WTC11 (cell line): Measurements from ENCODE around the gene FAU. TPM values are rescaled to one million over a fixed set of nuclear protein-coding genes. Genes with fewer than 3 reads are reported as not detected.
"Not testable (repeated sequence)": the region's sequence is repeated elsewhere in the genome, so short reads cannot be mapped to it uniquely, and the experiment has no call there.

Experiments used
- ATAC-seq: fragments of 200-7000 bp; cut with Tn5 transposase; 2 replicates; pipeline ENCODE4 v1.10.0; 2021; ENCODE audit warnings: mild to moderate bottlenecking, moderate library complexity
- CTCF ChIA-PET: fragments of 300-600 bp; sonication (Branson Sonifier 250); formaldehyde crosslinking; loops from one replicate; lab custom pipeline; 2021; ENCODE audit warnings: antibody characterized with exemption; lab: Charles Lee
- POLR2A ChIA-PET: fragments of 350-600 bp; sonication (Branson Sonifier 250); formaldehyde crosslinking; loops from one replicate; lab custom pipeline; 2021; ENCODE audit warnings: antibody characterized with exemption; lab: Charles Lee
- DNase-seq: peaks from one replicate; pipeline ENCODE4 v3.0.0; 2021; ENCODE audit warnings: low spot score
- H3K27ac Mint-ChIP-seq: 2 replicates; pipeline ENCODE4 v1.8.0; 2021; ENCODE audit warnings: mixed read lengths
- H3K27me3 Mint-ChIP-seq: 2 replicates; pipeline ENCODE4 v1.8.0; 2021; ENCODE audit warnings: low read depth, mild to moderate bottlenecking, moderate library complexity, mixed read lengths
- H3K36me3 Mint-ChIP-seq: 2 replicates; pipeline ENCODE4 v1.8.0; 2021; ENCODE audit warnings: mixed read lengths
- H3K4me1 Mint-ChIP-seq: 2 replicates; pipeline ENCODE4 v1.8.0; 2022; ENCODE audit warnings: mixed read lengths
- H3K4me3 Mint-ChIP-seq: 2 replicates; pipeline ENCODE4 v1.8.0; 2021; ENCODE audit warnings: mild to moderate bottlenecking, moderate library complexity, mixed read lengths
- H3K9me3 Mint-ChIP-seq: 2 replicates; pipeline ENCODE4 v1.8.0; 2021; ENCODE audit warnings: mixed read lengths
- ATF3 ChIP-seq: sonication (generic); formaldehyde crosslinking; conservative IDR thresholded peaks from 2 replicates; pipeline ENCODE4 v1.8.1; 2022; ENCODE audit warnings: mild to moderate bottlenecking, missing genetic modification reagents
- CREM ChIP-seq: sonication (generic); formaldehyde crosslinking; IDR thresholded peaks from 2 replicates; pipeline ENCODE4 v1.8.1; 2022; ENCODE audit warnings: mild to moderate bottlenecking, missing genetic modification reagents, moderate library complexity
- CTCF ChIP-seq: fragments of 200-600 bp; IDR thresholded peaks from 2 replicates; pipeline ENCODE4 v1.8.0; 2022; ENCODE audit warnings: antibody characterized with exemption
- ELF4 ChIP-seq: sonication (generic); formaldehyde crosslinking; IDR thresholded peaks from 2 replicates; pipeline ENCODE4 v1.8.1; 2022; ENCODE audit warnings: low read depth, mild to moderate bottlenecking, moderate library complexity, missing genetic modification reagents
- EMX1 ChIP-seq: fragments of 250-450 bp; sonication (Bioruptor Pico); IDR thresholded peaks from 2 replicates; pipeline ENCODE4 v1.8.0; 2021; ENCODE audit warnings: mild to moderate bottlenecking
- ERG ChIP-seq: fragments of 250-450 bp; sonication (Bioruptor Pico); IDR thresholded peaks from 2 replicates; pipeline ENCODE4 v1.8.0; 2021; ENCODE audit warnings: mild to moderate bottlenecking
- HMGXB4 ChIP-seq: sonication (generic); formaldehyde crosslinking; IDR thresholded peaks from 2 replicates; pipeline ENCODE4 v1.8.1; 2023; ENCODE audit warnings: mild to moderate bottlenecking, moderate library complexity, missing genetic modification reagents
- JAZF1 ChIP-seq: fragments of 250-450 bp; sonication (Bioruptor Pico); IDR thresholded peaks from 2 replicates; pipeline ENCODE4 v1.9.0; 2021; ENCODE audit warnings: moderate library complexity, mild to moderate bottlenecking, inconsistent platforms
- JUN ChIP-seq: sonication (generic); formaldehyde crosslinking; IDR thresholded peaks from 2 replicates; pipeline ENCODE4 v1.8.0; 2023; ENCODE audit warnings: mild to moderate bottlenecking, missing genetic modification reagents
- NFATC4 ChIP-seq: fragments of 250-450 bp; sonication (Bioruptor Pico); IDR thresholded peaks from 2 replicates; pipeline ENCODE4 v1.9.0; 2021; ENCODE audit warnings: mild to moderate bottlenecking
- OVOL2 ChIP-seq: fragments of 250-450 bp; sonication (Bioruptor Pico); IDR thresholded peaks from 2 replicates; pipeline ENCODE4 v1.9.0; 2021; ENCODE audit warnings: mild to moderate bottlenecking, borderline replicate concordance
- PRDM15 ChIP-seq: sonication (generic); formaldehyde crosslinking; IDR thresholded peaks from 2 replicates; pipeline ENCODE4 v1.8.0; 2022; ENCODE audit warnings: missing genetic modification reagents
- RELA ChIP-seq: sonication (generic); formaldehyde crosslinking; IDR thresholded peaks from 2 replicates; pipeline ENCODE4 v1.8.1; 2022; ENCODE audit warnings: missing genetic modification reagents, mild to moderate bottlenecking, borderline replicate concordance
- RORB ChIP-seq: fragments of 250-450 bp; sonication (Bioruptor Pico); IDR thresholded peaks from 2 replicates; pipeline ENCODE4 v1.9.0; 2021; ENCODE audit warnings: mild to moderate bottlenecking
- ZNF219 ChIP-seq: sonication (generic); formaldehyde crosslinking; IDR thresholded peaks from 2 replicates; pipeline ENCODE4 v1.8.0; 2023; ENCODE audit warnings: missing genetic modification reagents, mild to moderate bottlenecking, borderline replicate concordance
- total RNA-seq: library from RNA; stranded (reverse); gene quantifications from 3 replicates; pipeline ENCODE4 v1.2.3, GENCODE V29; 2021

The FAU gene
- total RNA-seq, 1 experiment from 2014 or later, result 991 TPM

GRCh38 chr11:65118891-65119669 is 2.9 kb downstream of the FAU start:
- Mint-ChIP-seq H3K4me1 (peaks cover 17% of the 10 kb centered on the region), H3K27ac (peak overlapping the region; percentile 85), H3K36me3 (peaks cover 37% of the 10 kb centered on the region)
- H3K4me3 Mint-ChIP-seq, ATAC-seq, DNase-seq, H3K27me3 Mint-ChIP-seq, H3K9me3 Mint-ChIP-seq: not testable (repeated sequence)
- ChIA-PET CTCF (interaction anchor here (2.2 to 5.7 kb wide), 4 partner anchors 7 to 85 kb away, joined by 7 to 56 read pairs (median 16); partner anchors contain the start of genes CAPN1, SYVN1 and TM7SF2), POLR2A (interaction anchor here (1.5 kb wide), 1 partner anchor 62 kb away, joined by 3 read pairs; no protein-coding TSS in a partner anchor)

GRCh38 chr11:65118097-65118837 is 3.7 kb downstream of the FAU start:
- no peaks in the 10 kb centered on the region for H3K9me3 Mint-ChIP-seq
- POLR2A ChIA-PET, result interaction anchor here (0.6 to 2.3 kb wide), 4 partner anchors 17 to 63 kb away, joined by 3 to 11 read pairs (median 6); partner anchors contain the start of gene CAPN1
- DNase-seq, result no peak
- H3K36me3 Mint-ChIP-seq, result peaks cover 37% of the 10 kb centered on the region
- no peak for ATAC-seq
- H3K27ac Mint-ChIP-seq, result peak overlapping the region; percentile 100
- TF ChIP-seq HMGXB4 (CRISPR knock-in tag), result no peak
- no peak for TF ChIP-seq RORB (CRISPR knock-in tag)
- peak; percentile 29 for TF ChIP-seq CTCF
- TF ChIP-seq OVOL2 (CRISPR knock-in tag), result no peak
- TF ChIP-seq NFATC4 (CRISPR knock-in tag), result no peak
- no peak for TF ChIP-seq ELF4 (CRISPR knock-in tag)
- peaks cover 24% of the 10 kb centered on the region for H3K4me1 Mint-ChIP-seq
- H3K4me3 Mint-ChIP-seq, result peak overlapping the region; percentile 86
- no peaks in the 10 kb centered on the region for H3K27me3 Mint-ChIP-seq
- CTCF ChIA-PET, result interaction anchor here (0.7 to 5.7 kb wide), 17 partner anchors 7 to 669 kb away, joined by 3 to 56 read pairs (median 5); partner anchors contain the start of genes ARL2, CAPN1, CDC42EP2 and RASGRP2

- ChIA-PET CTCF (interaction anchor here (0.6 to 5.7 kb wide), 31 partner anchors 6 to 668 kb away, joined by 3 to 56 read pairs (median 4); partner anchors contain the start of genes ARL2, CAPN1, CDC42BPG and CDC42EP2), POLR2A (interaction anchor here (0.6 to 2.3 kb wide), 6 partner anchors 16 to 339 kb away, joined by 3 to 11 read pairs (median 4); partner anchors contain the start of gene CAPN1)
- no peaks in the 10 kb centered on the region for H3K27me3 Mint-ChIP-seq
- peak within 1 kb of the TSS; percentile 86 for H3K4me3 Mint-ChIP-seq
- peaks cover 37% of the 10 kb centered on the region for H3K36me3 Mint-ChIP-seq
- peaks cover 22% of the 10 kb centered on the region for H3K4me1 Mint-ChIP-seq
- peak within 1 kb of the TSS; percentile 100 for H3K27ac Mint-ChIP-seq
- H3K9me3 Mint-ChIP-seq, result no peaks in the 10 kb centered on the region
- ATAC-seq (peak; percentile 69), DNase-seq (peak; percentile 100)
- TF ChIP-seq JAZF1 (CRISPR knock-in tag) (no peak), ERG (CRISPR knock-in tag) (peak; percentile 53; the same call in 1 of the 2 replicates), ATF3 (CRISPR knock-in tag) (0 out of 2 replicates have a peak, but pooled peaks have one; percentile 66), RELA (CRISPR knock-in tag) (peak; percentile 19), ZNF219 (CRISPR knock-in tag) (no peak), CREM (CRISPR knock-in tag) (peak; percentile 80; the same call in 1 of the 2 replicates), PRDM15 (CRISPR knock-in tag) (peak; percentile 36; the same call in 1 of the 2 replicates), EMX1 (peak; percentile 30; the same call in 1 of the 2 replicates), JUN (CRISPR knock-in tag) (peak; percentile 85; the same call in 1 of the 2 replicates)
These were observed 4.5 kb downstream of the FAU start, which contains the start of gene ZNHIT2 for GRCh38 chr11:65117206-65118096. Gene ZNHIT2, minus strand, starts transcription at chr11:65117701. Its CDS starts 48 bp downstream, at chr11:65117653.
